Measurements from ENCODE around the gene SDHC.

Gene SDHC

GRCh38 chr1:161389691-161390558, 75.7 kb downstream of the SDHC start (continued):
- TF ChIP-seq TCF7L2 (IDR thresholded peaks at IDR 0.05; ENCODE audit: borderline replicate concordance, low read depth, low read length) (no peak), ZEB2 (tag by site-specific recombination; IDR thresholded peaks at IDR 0.05) (peak; percentile 60), ZNF629 (tag by site-specific recombination; IDR thresholded peaks at IDR 0.05) (peak; percentile 99), ZNF518A (tag by site-specific recombination; conservative IDR thresholded peaks at IDR 0.05; ENCODE audit: low read depth) (0 out of 2 replicates have a peak, but pooled peaks have one; percentile 14), KLF9 (tag by site-specific recombination; IDR thresholded peaks at IDR 0.05; ENCODE audit: low read depth) (peak; percentile 99), ATF2 (tag by site-specific recombination; IDR thresholded peaks at IDR 0.05; ENCODE audit: low read depth) (no peak), ZNF692 (tag by site-specific recombination; IDR thresholded peaks at IDR 0.05) (peak; percentile 42), HOXA7 (CRISPR knock-in tag; IDR thresholded peaks at IDR 0.05; ENCODE audit: borderline replicate concordance) (no peak), ZFP37 (tag by site-specific recombination; IDR thresholded peaks at IDR 0.05) (no peak), ZSCAN16 (tag by site-specific recombination; IDR thresholded peaks at IDR 0.05) (no peak), ZBTB48 (tag by site-specific recombination; IDR thresholded peaks at IDR 0.05) (peak; percentile 85), SCRT1 (tag by site-specific recombination; IDR thresholded peaks at IDR 0.05; ENCODE audit: borderline replicate concordance) (no peak), ZBTB21 (tag by site-specific recombination; IDR thresholded peaks at IDR 0.05) (peak; percentile 93), ZNF2 (tag by site-specific recombination; IDR thresholded peaks at IDR 0.05) (peak; percentile 64), ZNF302 (tag by site-specific recombination; IDR thresholded peaks at IDR 0.05; ENCODE audit: low read depth) (no peak), ZNF704 (tag by site-specific recombination; IDR thresholded peaks at IDR 0.05) (no peak), ZNF404 (tag by site-specific recombination; IDR thresholded peaks at IDR 0.05) (no peak), ZNF580 (tag by site-specific recombination; IDR thresholded peaks at IDR 0.05) (no peak), IKZF3 (tag by site-specific recombination; IDR thresholded peaks at IDR 0.05) (peak; percentile 98), TRIM28 (IDR thresholded peaks at IDR 0.05; ENCODE audit: borderline replicate concordance, low read length) (0 out of 2 replicates have a peak, but pooled peaks have one; percentile 42), ZFP3 (tag by site-specific recombination; IDR thresholded peaks at IDR 0.05; ENCODE audit: low read depth) (no peak), SP2 (tag by site-specific recombination; IDR thresholded peaks at IDR 0.05) (peak; percentile 84), ZSCAN4 (tag by site-specific recombination; IDR thresholded peaks at IDR 0.05) (0 out of 2 replicates have a peak, but pooled peaks have one; percentile 12), ZNF645 (tag by site-specific recombination; IDR thresholded peaks at IDR 0.05) (no peak), SP7 (tag by site-specific recombination; IDR thresholded peaks at IDR 0.05) (peak; percentile 74)
